ENCODE data around the gene IGSF21.

DNA sequence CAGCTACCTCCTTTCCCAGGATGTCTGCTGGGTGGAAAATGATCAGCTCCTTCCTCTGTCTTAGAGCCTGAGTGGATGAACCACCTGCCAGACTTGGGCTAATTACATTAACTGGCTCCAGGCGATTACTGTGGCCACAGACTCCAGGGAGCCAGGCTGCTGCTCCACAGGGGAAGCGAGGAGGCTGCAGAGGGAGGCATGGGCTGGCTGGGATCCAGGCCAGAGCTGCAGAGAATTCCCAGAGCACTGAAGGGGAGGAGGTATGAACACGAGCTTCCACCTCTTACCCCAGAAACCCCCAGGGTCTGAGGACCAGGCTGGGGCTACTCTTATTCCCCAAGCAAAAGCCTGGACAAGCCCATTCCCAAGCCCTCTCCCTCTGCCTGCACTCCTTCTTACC is 237.2 kb downstream of the IGSF21 start:
- no peak for TF ChIP-seq BHLHE40 (IDR thresholded peaks at IDR 0.05; ENCODE audit: borderline replicate concordance in 1 of 2, low read depth in 2 of 2, low read length in 1 of 2)
- no peak for TF ChIP-seq DPF2 (IDR thresholded peaks at IDR 0.05)
- TF ChIP-seq ZNF24 (IDR thresholded peaks at IDR 0.05) = no peak
- no peak for TF ChIP-seq POLR2AphosphoS5 (IDR thresholded peaks at IDR 0.05; ENCODE audit: low read length)

All from GM12878 (cell line).